GM18873 (cell line): Measurements from ENCODE around the gene RAP1B.

Experiments used
- ATAC-seq: cut with Tn5 transposase; IDR thresholded peaks from one replicate; pipeline ENCODE4 v1.9.1; 2021; ENCODE audit warnings: mild to moderate bottlenecking, moderate library complexity, moderate number of reproducible peaks; ENCODE audit not compliant: unreplicated experiment, low FRiP score

Gene RAP1B

GRCh38 chr12:68610370-68611093 lies at the start of gene RAP1B:
Gene RAP1B (plus strand): TSS chr12:68610899. CDS start chr12:68648725, 37,826 bp downstream.
- peak; percentile 64 for ATAC-seq

GRCh38 chr12:68561830-68562229 lies 48.9 kb upstream of the RAP1B start:
- ATAC-seq, result no peak

- no peak for ATAC-seq
Measured at GRCh38 chr12:68564166-68564565, 46.5 kb upstream of the RAP1B start.

- ATAC-seq, result no peak
Measured at GRCh38 chr12:68565391-68565903, 45.3 kb upstream of the RAP1B start.

GRCh38 chr12:68568922-68569569 lies 41.7 kb upstream of the RAP1B start:
- no peak for ATAC-seq

- no peak for ATAC-seq
Measured at GRCh38 chr12:68572661-68573060, 38.0 kb upstream of the RAP1B start.

- no peak for ATAC-seq
Measured at GRCh38 chr12:68573406-68573805, 37.3 kb upstream of the RAP1B start.

- no peak for ATAC-seq
Measured at GRCh38 chr12:68577949-68578348, 32.8 kb upstream of the RAP1B start.

GRCh38 chr12:68578765-68579164 lies 31.9 kb upstream of the RAP1B start:
- no peak for ATAC-seq

- no peak for ATAC-seq
Measured at GRCh38 chr12:68579254-68579653, 31.4 kb upstream of the RAP1B start.

GRCh38 chr12:68580911-68581310 lies 29.8 kb upstream of the RAP1B start:
- no peak for ATAC-seq

GRCh38 chr12:68581926-68582325 lies 28.8 kb upstream of the RAP1B start:
- no peak for ATAC-seq

GRCh38 chr12:68585966-68586365 lies 24.7 kb upstream of the RAP1B start:
- ATAC-seq, result no peak

- ATAC-seq, result peak; percentile 62
Measured at GRCh38 chr12:68587448-68587873, 23.2 kb upstream of the RAP1B start.

- ATAC-seq, result no peak
Measured at GRCh38 chr12:68589194-68589593, 21.5 kb upstream of the RAP1B start.

GRCh38 chr12:68591734-68592418 lies 18.8 kb upstream of the RAP1B start:
- ATAC-seq, result no peak

GRCh38 chr12:68595241-68595640 lies 15.5 kb upstream of the RAP1B start:
- no peak for ATAC-seq

- ATAC-seq, result no peak
Measured at GRCh38 chr12:68601767-68602166, 8.9 kb upstream of the RAP1B start.

GRCh38 chr12:68602720-68603119 lies 8.0 kb upstream of the RAP1B start:
- ATAC-seq, result no peak

- no peak for ATAC-seq
Measured at GRCh38 chr12:68608191-68608590, 2.5 kb upstream of the RAP1B start.

- ATAC-seq, result no peak
Measured at GRCh38 chr12:68609998-68610369, 715 bp upstream of the RAP1B start.
